Neural cell (in vitro differentiated cells): ENCODE measurements around the gene BABAM2. TPM values are rescaled to one million over a fixed set of nuclear protein-coding genes. Genes with fewer than 3 reads are reported as not detected.

Source experiments
- H2AFZ ChIP-seq: fragments of 200-600, 300-800 bp; sonication (generic), shearing (Covaris generic); 2 replicates; pipeline ENCODE4 v1.6.0; 2014; ENCODE audit warnings: low read depth, mild to moderate bottlenecking, antibody characterized with exemption, low read length, moderate library complexity
- H3F3A ChIP-seq: fragments of 200-600 bp; shearing (Covaris generic); 2 replicates; pipeline ENCODE4 v1.6.1; 2016; ENCODE audit warnings: mild to moderate bottlenecking, moderate library complexity, mixed read lengths, antibody characterized with exemption, low read length; ENCODE audit not compliant: insufficient read depth, poor library complexity, severe bottlenecking
- H3K27ac ChIP-seq: fragments of 200-600, 300-800 bp; sonication (generic), shearing (Covaris generic); 2 replicates; pipeline ENCODE4 v1.5.1; 2014; ENCODE audit warnings: mild to moderate bottlenecking, low read length, moderate library complexity
- H3K27me3 ChIP-seq: fragments of 300-800, 200-600 bp; sonication (generic), shearing (Covaris generic); 2 replicates; pipeline ENCODE4 v1.6.0; 2014; ENCODE audit warnings: mild to moderate bottlenecking, low read depth, low read length, moderate library complexity; ENCODE audit not compliant: insufficient read depth
- H3K36me3 ChIP-seq: fragments of 300-800, 200-600 bp; sonication (generic), shearing (Covaris generic); 2 replicates; pipeline ENCODE4 v1.5.1; 2014; ENCODE audit warnings: mild to moderate bottlenecking, antibody characterized with exemption, low read length, moderate library complexity; ENCODE audit not compliant: insufficient read depth
- H3K4me2 ChIP-seq: fragments of 300-800, 200-600 bp; sonication (generic), shearing (Covaris generic); 2 replicates; pipeline ENCODE4 v1.6.0; 2014; ENCODE audit warnings: mild to moderate bottlenecking, low read length
- H3K4me3 ChIP-seq: fragments of 300-800, 200-600 bp; sonication (generic), shearing (Covaris generic); 2 replicates; pipeline ENCODE4 v1.5.1; 2014; ENCODE audit warnings: mild to moderate bottlenecking, low read length, moderate library complexity
- H3K79me2 ChIP-seq: fragments of 200-600 bp; shearing (Covaris generic); replicated peaks from 2 replicates; pipeline ENCODE4 v1.6.0; 2014; ENCODE audit warnings: mild to moderate bottlenecking, low read length, moderate library complexity; ENCODE audit not compliant: insufficient read depth
- H3K9ac ChIP-seq: fragments of 300-800, 200-600 bp; sonication (generic), shearing (Covaris generic); 2 replicates; pipeline ENCODE4 v1.6.1; 2016; ENCODE audit warnings: mild to moderate bottlenecking, low read length, mixed read lengths
- H3K9me2 ChIP-seq: fragments of 200-600 bp; shearing (Covaris generic); 2 replicates; pipeline ENCODE4 v1.6.1; 2016; ENCODE audit warnings: mild to moderate bottlenecking, low read length, mixed read lengths; ENCODE audit not compliant: insufficient read depth
- H3K9me3 ChIP-seq: fragments of 200-600, 300-800 bp; sonication (generic), shearing (Covaris generic); 2 replicates; pipeline ENCODE4 v1.6.1; 2016; ENCODE audit warnings: mild to moderate bottlenecking, mixed run types, low read length, moderate library complexity, mixed read lengths
- H4K20me1 ChIP-seq: fragments of 200-600 bp; shearing (Covaris generic); 2 replicates; pipeline ENCODE4 v1.6.1; 2016; ENCODE audit warnings: mild to moderate bottlenecking, mixed run types; ENCODE audit not compliant: insufficient read depth
- EP300 ChIP-seq: fragments of 450-650 bp; conservative IDR thresholded peaks from 2 replicates; pipeline ENCODE4 v1.6.1; 2014; ENCODE audit warnings: antibody characterized with exemption, mild to moderate bottlenecking, moderate library complexity; ENCODE audit not compliant: poor library complexity, severe bottlenecking
- EZH2 ChIP-seq: fragments of 200-600, 300-800 bp; shearing (Covaris generic), sonication (generic); IDR thresholded peaks from 2 replicates; pipeline ENCODE4 v1.6.1; 2014; ENCODE audit warnings: antibody characterized with exemption, low read length, borderline replicate concordance, mild to moderate bottlenecking; ENCODE audit not compliant: insufficient read depth, poor library complexity, severe bottlenecking
- MXI1 ChIP-seq: fragments of 450-650 bp; conservative IDR thresholded peaks from 2 replicates; pipeline ENCODE4 v1.6.1; 2014; ENCODE audit warnings: antibody characterized with exemption, mild to moderate bottlenecking; ENCODE audit not compliant: poor library complexity, severe bottlenecking
- POLR2AphosphoS5 ChIP-seq: IDR thresholded peaks from 2 replicates; pipeline ENCODE4 v1.6.1; 2012
- RAD21 ChIP-seq: fragments of 450-650 bp; conservative IDR thresholded peaks from 2 replicates; pipeline ENCODE4 v1.6.1; 2014; ENCODE audit warnings: antibody characterized with exemption, mild to moderate bottlenecking, moderate library complexity
- SMC3 ChIP-seq: fragments of 450-650 bp; conservative IDR thresholded peaks from 2 replicates; pipeline ENCODE4 v1.6.1; 2014; ENCODE audit warnings: antibody characterized with exemption, mild to moderate bottlenecking, moderate library complexity; ENCODE audit not compliant: poor library complexity
- TAF1 ChIP-seq: IDR thresholded peaks from 2 replicates; pipeline ENCODE4 v1.6.1; 2012; ENCODE audit warnings: low read depth
- polyA plus RNA-seq: library from polyadenylated mRNA; depleted of rRNA; stranded (reverse); fragments of >200 nt; gene quantifications from 2 replicates; pipeline ENCODE4 v1.2.3, GENCODE V29; 2014
- TF ChIP-seq, protein P1 (sequence below): fragments of 450-650 bp; IDR thresholded peaks from 2 replicates; pipeline ENCODE4 v1.5.1; 2014; ENCODE audit warnings: antibody characterized with exemption, mild to moderate bottlenecking, moderate library complexity; ENCODE audit not compliant: poor library complexity, severe bottlenecking
- TF ChIP-seq, protein P2 (sequence below): IDR thresholded peaks from 2 replicates; pipeline ENCODE4 v1.6.1; 2012; ENCODE audit warnings: borderline replicate concordance

BABAM2 gene
- polyA plus RNA-seq, 1 donor from 2014 or later = 15.3 TPM

DNA sequence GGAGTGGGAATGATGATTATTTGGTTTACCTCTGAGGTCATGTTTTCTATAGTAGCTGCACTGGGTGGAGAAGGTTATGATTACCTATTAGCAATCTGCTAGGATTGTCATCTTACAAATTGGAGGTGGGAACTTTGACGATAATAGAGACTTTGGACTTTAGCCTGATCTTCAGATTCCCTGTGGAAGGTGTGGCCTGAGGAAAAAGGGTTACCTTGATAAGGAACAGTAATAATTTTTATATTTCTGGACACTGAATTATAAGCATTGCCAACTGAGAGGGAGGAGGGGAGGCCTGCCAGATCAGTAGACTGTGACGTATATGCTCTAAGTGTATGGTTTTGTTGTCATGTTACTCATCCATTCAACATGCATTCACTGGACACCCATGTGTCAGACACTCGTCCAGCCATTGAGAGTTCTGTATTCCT is 318.7 kb downstream of the BABAM2 start:
- H3K79me2 ChIP-seq = no peaks in the 10 kb centered on the region
- H3F3A ChIP-seq = no peaks in the 10 kb centered on the region
- no peak overlapping the region for H2AFZ ChIP-seq
- no peak overlapping the region for H3K4me2 ChIP-seq
- no peaks in the 10 kb centered on the region for H3K27me3 ChIP-seq
- H3K27ac ChIP-seq = no peak overlapping the region
- H3K9ac ChIP-seq = no peak overlapping the region
- no peaks in the 10 kb centered on the region for H3K9me3 ChIP-seq
- no peak overlapping the region for H3K4me3 ChIP-seq
- H3K9me2 ChIP-seq = no peaks in the 10 kb centered on the region
- H4K20me1 ChIP-seq = no peaks in the 10 kb centered on the region
- H3K36me3 ChIP-seq = no peaks in the 10 kb centered on the region
- TF ChIP-seq, protein P1, sequence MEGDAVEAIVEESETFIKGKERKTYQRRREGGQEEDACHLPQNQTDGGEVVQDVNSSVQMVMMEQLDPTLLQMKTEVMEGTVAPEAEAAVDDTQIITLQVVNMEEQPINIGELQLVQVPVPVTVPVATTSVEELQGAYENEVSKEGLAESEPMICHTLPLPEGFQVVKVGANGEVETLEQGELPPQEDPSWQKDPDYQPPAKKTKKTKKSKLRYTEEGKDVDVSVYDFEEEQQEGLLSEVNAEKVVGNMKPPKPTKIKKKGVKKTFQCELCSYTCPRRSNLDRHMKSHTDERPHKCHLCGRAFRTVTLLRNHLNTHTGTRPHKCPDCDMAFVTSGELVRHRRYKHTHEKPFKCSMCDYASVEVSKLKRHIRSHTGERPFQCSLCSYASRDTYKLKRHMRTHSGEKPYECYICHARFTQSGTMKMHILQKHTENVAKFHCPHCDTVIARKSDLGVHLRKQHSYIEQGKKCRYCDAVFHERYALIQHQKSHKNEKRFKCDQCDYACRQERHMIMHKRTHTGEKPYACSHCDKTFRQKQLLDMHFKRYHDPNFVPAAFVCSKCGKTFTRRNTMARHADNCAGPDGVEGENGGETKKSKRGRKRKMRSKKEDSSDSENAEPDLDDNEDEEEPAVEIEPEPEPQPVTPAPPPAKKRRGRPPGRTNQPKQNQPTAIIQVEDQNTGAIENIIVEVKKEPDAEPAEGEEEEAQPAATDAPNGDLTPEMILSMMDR = no peak
- TF ChIP-seq, protein P2, sequence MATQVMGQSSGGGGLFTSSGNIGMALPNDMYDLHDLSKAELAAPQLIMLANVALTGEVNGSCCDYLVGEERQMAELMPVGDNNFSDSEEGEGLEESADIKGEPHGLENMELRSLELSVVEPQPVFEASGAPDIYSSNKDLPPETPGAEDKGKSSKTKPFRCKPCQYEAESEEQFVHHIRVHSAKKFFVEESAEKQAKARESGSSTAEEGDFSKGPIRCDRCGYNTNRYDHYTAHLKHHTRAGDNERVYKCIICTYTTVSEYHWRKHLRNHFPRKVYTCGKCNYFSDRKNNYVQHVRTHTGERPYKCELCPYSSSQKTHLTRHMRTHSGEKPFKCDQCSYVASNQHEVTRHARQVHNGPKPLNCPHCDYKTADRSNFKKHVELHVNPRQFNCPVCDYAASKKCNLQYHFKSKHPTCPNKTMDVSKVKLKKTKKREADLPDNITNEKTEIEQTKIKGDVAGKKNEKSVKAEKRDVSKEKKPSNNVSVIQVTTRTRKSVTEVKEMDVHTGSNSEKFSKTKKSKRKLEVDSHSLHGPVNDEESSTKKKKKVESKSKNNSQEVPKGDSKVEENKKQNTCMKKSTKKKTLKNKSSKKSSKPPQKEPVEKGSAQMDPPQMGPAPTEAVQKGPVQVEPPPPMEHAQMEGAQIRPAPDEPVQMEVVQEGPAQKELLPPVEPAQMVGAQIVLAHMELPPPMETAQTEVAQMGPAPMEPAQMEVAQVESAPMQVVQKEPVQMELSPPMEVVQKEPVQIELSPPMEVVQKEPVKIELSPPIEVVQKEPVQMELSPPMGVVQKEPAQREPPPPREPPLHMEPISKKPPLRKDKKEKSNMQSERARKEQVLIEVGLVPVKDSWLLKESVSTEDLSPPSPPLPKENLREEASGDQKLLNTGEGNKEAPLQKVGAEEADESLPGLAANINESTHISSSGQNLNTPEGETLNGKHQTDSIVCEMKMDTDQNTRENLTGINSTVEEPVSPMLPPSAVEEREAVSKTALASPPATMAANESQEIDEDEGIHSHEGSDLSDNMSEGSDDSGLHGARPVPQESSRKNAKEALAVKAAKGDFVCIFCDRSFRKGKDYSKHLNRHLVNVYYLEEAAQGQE = no peak
- no peak for TF ChIP-seq SMC3
- TF ChIP-seq RAD21 = no peak
- TF ChIP-seq POLR2AphosphoS5 = no peak
- no peak for TF ChIP-seq MXI1
- no peak for TF ChIP-seq EP300
- TF ChIP-seq TAF1 = no peak
- no peak for TF ChIP-seq EZH2

DNA sequence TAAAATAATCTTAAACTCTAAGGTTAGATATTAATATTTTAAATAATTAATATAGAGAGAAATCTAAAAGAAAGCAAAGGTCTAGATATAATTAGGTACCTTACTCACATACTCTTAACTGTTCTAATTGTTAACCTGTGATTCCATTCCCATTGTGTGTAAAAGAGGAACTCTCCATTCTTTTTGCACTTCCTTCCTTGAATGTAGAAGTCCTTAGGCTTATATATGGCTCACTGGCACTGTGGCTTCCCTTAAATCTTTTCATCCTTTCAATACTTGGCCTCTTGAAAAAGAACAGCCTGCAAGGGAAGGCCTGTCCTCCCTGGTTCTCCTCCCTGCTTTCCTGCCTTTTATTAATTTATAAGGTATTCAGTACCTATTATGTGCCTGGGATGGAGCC is 319.3 kb downstream of the BABAM2 start:
- Histone ChIP-seq H3K36me3 (no peaks in the 10 kb centered on the region), H3K9ac (no peak overlapping the region), H3K4me2 (no peak overlapping the region), H4K20me1 (no peaks in the 10 kb centered on the region), H3K9me3 (no peaks in the 10 kb centered on the region), H3K9me2 (no peaks in the 10 kb centered on the region), H3F3A (no peaks in the 10 kb centered on the region), H3K79me2 (no peaks in the 10 kb centered on the region), H3K4me3 (no peak overlapping the region), H2AFZ (no peak overlapping the region), H3K27me3 (no peaks in the 10 kb centered on the region), H3K27ac (no peak overlapping the region)
- TF ChIP-seq TAF1 = no peak
- TF ChIP-seq MXI1 = no peak
- no peak for TF ChIP-seq POLR2AphosphoS5
- no peak for TF ChIP-seq RAD21
- TF ChIP-seq EP300 = no peak

DNA sequence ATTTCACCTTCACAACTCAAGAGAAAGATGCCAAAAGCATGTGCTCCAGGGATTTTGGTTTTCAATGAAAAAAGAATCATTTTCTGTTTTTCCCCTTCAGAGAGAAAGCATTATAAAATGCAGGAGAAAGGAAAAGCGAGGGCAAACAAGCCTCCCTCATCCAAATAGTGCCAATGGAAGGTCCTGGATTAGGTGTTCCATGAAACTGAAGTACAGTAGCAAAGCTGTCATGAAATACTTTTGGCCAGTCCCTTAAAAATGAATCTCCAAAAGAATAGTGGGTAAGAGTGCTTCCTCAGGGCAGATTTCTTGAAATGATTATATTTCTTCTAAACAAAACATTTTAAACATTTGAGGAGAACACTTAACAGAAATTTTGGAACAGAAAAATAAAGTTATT is 320.0 kb downstream of the BABAM2 start:
- no peaks in the 10 kb centered on the region for H3K79me2 ChIP-seq
- TF ChIP-seq TAF1 (no peak), EZH2 (no peak), MXI1 (no peak), RAD21 (no peak)
- TF ChIP-seq, protein P1 = no peak
- TF ChIP-seq, protein P2 = no peak
- no peaks in the 10 kb centered on the region for H3K27me3 ChIP-seq
- no peaks in the 10 kb centered on the region for H4K20me1 ChIP-seq
- H3K9me2 ChIP-seq = no peaks in the 10 kb centered on the region
- no peaks in the 10 kb centered on the region for H3K36me3 ChIP-seq
- H3F3A ChIP-seq = no peaks in the 10 kb centered on the region
- H3K4me3 ChIP-seq = no peak overlapping the region
- no peak overlapping the region for H2AFZ ChIP-seq
- no peaks in the 10 kb centered on the region for H3K9me3 ChIP-seq
- no peak overlapping the region for H3K4me2 ChIP-seq
- H3K27ac ChIP-seq = no peak overlapping the region
- H3K9ac ChIP-seq = no peak overlapping the region
